GM18498 (cell line): Measurements from ENCODE around the gene CTDP1.

ENCODE experiments used
- ATAC-seq: cut with Tn5 transposase; IDR thresholded peaks from one replicate; pipeline ENCODE4 v1.9.1; 2021; ENCODE audit warnings: mild to moderate bottlenecking, moderate library complexity; ENCODE audit not compliant: unreplicated experiment

Gene CTDP1

GRCh38 chr18:79695856-79696850 is 16.6 kb downstream of the CTDP1 start:
- ATAC-seq, result no peak

GRCh38 chr18:79697178-79697577 is 17.6 kb downstream of the CTDP1 start:
- ATAC-seq, result no peak

- no peak for ATAC-seq
Measured at GRCh38 chr18:79697976-79698375, 18.4 kb downstream of the CTDP1 start.

GRCh38 chr18:79698668-79699335 is 19.2 kb downstream of the CTDP1 start:
- no peak for ATAC-seq

- no peak for ATAC-seq
Measured at GRCh38 chr18:79699653-79700052, 20.1 kb downstream of the CTDP1 start.

GRCh38 chr18:79702906-79703305 is 23.3 kb downstream of the CTDP1 start:
- ATAC-seq, result no peak

- no peak for ATAC-seq
Measured at GRCh38 chr18:79704631-79705030, 25.0 kb downstream of the CTDP1 start.

- ATAC-seq, result no peak
Measured at GRCh38 chr18:79705272-79705671, 25.7 kb downstream of the CTDP1 start.

GRCh38 chr18:79706006-79706405 is 26.4 kb downstream of the CTDP1 start:
- ATAC-seq, result no peak

GRCh38 chr18:79706658-79707057 is 27.1 kb downstream of the CTDP1 start:
- ATAC-seq, result no peak

GRCh38 chr18:79707239-79707638 is 27.6 kb downstream of the CTDP1 start:
- no peak for ATAC-seq

GRCh38 chr18:79707671-79708070 is 28.1 kb downstream of the CTDP1 start:
- no peak for ATAC-seq

GRCh38 chr18:79708412-79708811 is 28.8 kb downstream of the CTDP1 start:
- no peak for ATAC-seq

GRCh38 chr18:79712206-79712857 is 32.7 kb downstream of the CTDP1 start:
- ATAC-seq, result no peak

GRCh38 chr18:79713341-79713740 is 33.7 kb downstream of the CTDP1 start:
- ATAC-seq, result no peak

- no peak for ATAC-seq
Measured at GRCh38 chr18:79714531-79715240, 35.1 kb downstream of the CTDP1 start.

GRCh38 chr18:79715280-79715679 is 35.7 kb downstream of the CTDP1 start:
- ATAC-seq, result no peak

- no peak for ATAC-seq
Measured at GRCh38 chr18:79717059-79717458, 37.5 kb downstream of the CTDP1 start.

GRCh38 chr18:79717555-79718074 is 38.0 kb downstream of the CTDP1 start:
- no peak for ATAC-seq

- no peak for ATAC-seq
Measured at GRCh38 chr18:79718126-79718525, 38.5 kb downstream of the CTDP1 start.
